ENCODE data around the gene PEF1.

DNA sequence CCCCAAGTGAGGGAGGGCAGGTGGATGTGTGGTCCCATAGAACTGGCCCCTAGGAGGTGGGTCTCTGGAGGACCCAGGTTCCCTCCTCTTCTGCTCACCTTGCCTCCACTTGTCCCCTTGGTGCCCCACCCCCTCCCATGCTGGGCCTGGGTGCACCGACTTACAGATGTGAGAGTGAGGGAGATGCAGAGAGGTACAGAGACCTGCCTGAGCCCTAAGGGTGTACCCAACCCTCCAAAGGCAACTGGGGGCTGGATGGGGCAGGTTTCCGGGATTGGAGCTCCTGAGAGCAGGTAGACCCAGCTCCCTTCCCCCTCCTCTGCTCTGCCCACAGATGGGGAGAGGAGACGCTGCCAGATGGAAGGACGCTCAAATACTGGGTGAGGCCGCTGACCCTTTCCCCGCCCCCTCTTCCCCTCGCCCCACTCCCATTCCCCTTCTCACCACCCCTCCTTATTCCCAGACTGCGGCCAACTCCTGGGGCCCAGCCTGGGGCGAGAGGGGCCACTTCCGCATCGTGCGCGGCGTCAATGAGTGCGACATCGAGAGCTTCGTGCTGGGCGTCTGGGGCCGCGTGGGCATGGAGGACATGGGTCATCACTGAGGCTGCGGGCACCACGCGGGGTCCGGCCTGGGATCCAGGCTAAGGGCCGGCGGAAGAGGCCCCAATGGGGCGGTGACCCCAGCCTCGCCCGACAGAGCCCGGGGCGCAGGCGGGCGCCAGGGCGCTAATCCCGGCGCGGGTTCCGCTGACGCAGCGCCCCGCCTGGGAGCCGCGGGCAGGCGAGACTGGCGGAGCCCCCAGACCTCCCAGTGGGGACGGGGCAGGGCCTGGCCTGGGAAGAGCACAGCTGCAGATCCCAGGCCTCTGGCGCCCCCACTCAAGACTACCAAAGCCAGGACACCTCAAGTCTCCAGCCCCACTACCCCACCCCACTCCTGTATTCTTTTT is 58.0 kb downstream of the PEF1 start:
- no peak for TF ChIP-seq CTCF (IDR thresholded peaks at IDR 0.05)
- no peak for TF ChIP-seq POLR2A (IDR thresholded peaks at IDR 0.05)

Measured in thyroid gland (tissue), 4 donors.